RWPE2 (cell line): ENCODE measurements around the gene TMEM91.
A peak's percentile ranks its signal among the peaks of the same experiment; 100 is the strongest.
"Not testable (repeated sequence)": the region's sequence is repeated elsewhere in the genome, so short reads cannot be mapped to it uniquely, and the experiment has no call there.

Experiments used
- ATAC-seq: fragments of 200-7000 bp; cut with Tn5 transposase; 3 replicates; pipeline ENCODE4 v1.9.1; 2021; ENCODE audit warnings: low read depth
- DNase-seq: peaks from one replicate; pipeline ENCODE4 v3.0.0-alpha.2; 2020; ENCODE audit warnings: low spot score
- H3K27ac ChIP-seq: fragments of 450-650 bp; 2 replicates; pipeline ENCODE4 v1.5.1; 2017; ENCODE audit warnings: mild to moderate bottlenecking; ENCODE audit not compliant: poor library complexity, severe bottlenecking
- H3K27me3 ChIP-seq: fragments of 250-450 bp; sonication (Bioruptor Pico); 2 replicates; pipeline ENCODE4 v1.5.1; 2021; ENCODE audit warnings: mild to moderate bottlenecking, moderate library complexity; ENCODE audit not compliant: insufficient read depth, poor library complexity, severe bottlenecking
- H3K36me3 ChIP-seq: fragments of 250-450 bp; sonication (Bioruptor Pico); 2 replicates; pipeline ENCODE4 v1.5.1; 2020; ENCODE audit warnings: low read depth, mild to moderate bottlenecking, moderate library complexity
- H3K4me1 ChIP-seq: fragments of 250-450 bp; sonication (Bioruptor Pico); 2 replicates; pipeline ENCODE4 v1.5.1; 2021; ENCODE audit warnings: mild to moderate bottlenecking, moderate library complexity; ENCODE audit not compliant: insufficient read depth, poor library complexity, severe bottlenecking
- H3K4me3 ChIP-seq: fragments of 250-450 bp; sonication (Bioruptor Pico); 2 replicates; pipeline ENCODE4 v1.5.1; 2021; ENCODE audit warnings: mild to moderate bottlenecking, moderate library complexity; ENCODE audit not compliant: severe bottlenecking
- H3K9me3 ChIP-seq: fragments of 250-450 bp; sonication (Bioruptor Pico); 2 replicates; pipeline ENCODE4 v1.5.1; 2021; ENCODE audit warnings: mild to moderate bottlenecking, moderate library complexity; ENCODE audit not compliant: severe bottlenecking
- TF ChIP-seq, protein P1 (sequence below): fragments of 450-650 bp; IDR thresholded peaks from one replicate; pipeline ENCODE4 v1.5.1; 2017; ENCODE audit warnings: mild to moderate bottlenecking, moderate library complexity; ENCODE audit not compliant: poor library complexity, severe bottlenecking

Gene TMEM91

GRCh38 chr19:41334793-41335192 is 41.5 kb upstream of the TMEM91 start:
- no peak overlapping the region for H3K4me3 ChIP-seq
- DNase-seq (no peak), ATAC-seq (no peak)
- H3K27ac ChIP-seq = no peak overlapping the region
- H3K9me3 ChIP-seq = no peaks in the 10 kb centered on the region
- no peaks in the 10 kb centered on the region for H3K4me1 ChIP-seq
- peaks cover 78% of the 10 kb centered on the region for H3K36me3 ChIP-seq
- H3K27me3 ChIP-seq = no peaks in the 10 kb centered on the region
- TF ChIP-seq, protein P1, sequence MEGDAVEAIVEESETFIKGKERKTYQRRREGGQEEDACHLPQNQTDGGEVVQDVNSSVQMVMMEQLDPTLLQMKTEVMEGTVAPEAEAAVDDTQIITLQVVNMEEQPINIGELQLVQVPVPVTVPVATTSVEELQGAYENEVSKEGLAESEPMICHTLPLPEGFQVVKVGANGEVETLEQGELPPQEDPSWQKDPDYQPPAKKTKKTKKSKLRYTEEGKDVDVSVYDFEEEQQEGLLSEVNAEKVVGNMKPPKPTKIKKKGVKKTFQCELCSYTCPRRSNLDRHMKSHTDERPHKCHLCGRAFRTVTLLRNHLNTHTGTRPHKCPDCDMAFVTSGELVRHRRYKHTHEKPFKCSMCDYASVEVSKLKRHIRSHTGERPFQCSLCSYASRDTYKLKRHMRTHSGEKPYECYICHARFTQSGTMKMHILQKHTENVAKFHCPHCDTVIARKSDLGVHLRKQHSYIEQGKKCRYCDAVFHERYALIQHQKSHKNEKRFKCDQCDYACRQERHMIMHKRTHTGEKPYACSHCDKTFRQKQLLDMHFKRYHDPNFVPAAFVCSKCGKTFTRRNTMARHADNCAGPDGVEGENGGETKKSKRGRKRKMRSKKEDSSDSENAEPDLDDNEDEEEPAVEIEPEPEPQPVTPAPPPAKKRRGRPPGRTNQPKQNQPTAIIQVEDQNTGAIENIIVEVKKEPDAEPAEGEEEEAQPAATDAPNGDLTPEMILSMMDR = no peak

DNA sequence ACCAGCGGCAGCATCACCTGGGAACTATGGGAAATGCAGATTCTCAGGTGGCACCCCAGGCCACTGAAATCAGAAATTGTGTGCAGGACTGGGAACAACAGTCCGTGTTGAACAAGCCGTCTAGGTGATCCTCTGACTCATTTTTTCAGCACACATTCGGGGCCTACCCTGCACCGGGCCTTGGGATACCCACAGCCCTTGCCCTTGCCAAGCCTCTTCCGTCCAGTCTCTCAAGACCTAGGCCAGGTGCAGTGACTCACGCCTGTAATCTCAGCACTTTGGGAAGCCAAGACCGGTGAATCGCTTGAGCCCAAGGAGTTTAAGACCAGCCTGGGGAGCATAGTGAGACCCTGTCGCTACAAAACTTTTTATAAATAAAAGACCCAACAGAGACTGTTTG is 40.9 kb upstream of the TMEM91 start:
- no peaks in the 10 kb centered on the region for H3K4me1 ChIP-seq
- DNase-seq (no peak), ATAC-seq (no peak)
- TF ChIP-seq, protein P1 = no peak
- H3K36me3 ChIP-seq = peaks cover 80% of the 10 kb centered on the region
- H3K27me3 ChIP-seq = no peaks in the 10 kb centered on the region
- H3K4me3 ChIP-seq = no peak overlapping the region
- H3K9me3 ChIP-seq = no peaks in the 10 kb centered on the region
- no peak overlapping the region for H3K27ac ChIP-seq

- TF ChIP-seq, protein P1 = no peak
- ATAC-seq = 0 out of 3 replicates have a peak, but pooled peaks have one; percentile 38
- Histone ChIP-seq H3K9me3 (no peaks in the 10 kb centered on the region), H3K4me3 (no peak overlapping the region), H3K36me3 (peaks cover 79% of the 10 kb centered on the region), H3K4me1 (no peaks in the 10 kb centered on the region), H3K27ac (no peak overlapping the region), H3K27me3 (no peaks in the 10 kb centered on the region)
- DNase-seq = no peak
Observed at GRCh38 chr19:41339936-41340335, 36.4 kb upstream of the TMEM91 start.

GRCh38 chr19:41341669-41342490 is 34.5 kb upstream of the TMEM91 start:
- TF ChIP-seq, protein P1 = peak; percentile 30
- Histone ChIP-seq H3K4me1 (no peaks in the 10 kb centered on the region), H3K4me3 (no peak overlapping the region), H3K9me3 (no peaks in the 10 kb centered on the region), H3K27ac (no peak overlapping the region), H3K27me3 (no peaks in the 10 kb centered on the region), H3K36me3 (peaks cover 85% of the 10 kb centered on the region)
- DNase-seq (no peak), ATAC-seq (peak; percentile 64; the same call in 2 of the 3 replicates)

- no peak overlapping the region for H3K27ac ChIP-seq
- peaks cover 86% of the 10 kb centered on the region for H3K36me3 ChIP-seq
- DNase-seq (no peak), ATAC-seq (no peak)
- no peaks in the 10 kb centered on the region for H3K4me1 ChIP-seq
- no peak overlapping the region for H3K4me3 ChIP-seq
- TF ChIP-seq, protein P1 = no peak
- H3K27me3 ChIP-seq = no peaks in the 10 kb centered on the region
- H3K9me3 ChIP-seq = no peaks in the 10 kb centered on the region
Observed at GRCh38 chr19:41344162-41344561, 32.2 kb upstream of the TMEM91 start.

DNA sequence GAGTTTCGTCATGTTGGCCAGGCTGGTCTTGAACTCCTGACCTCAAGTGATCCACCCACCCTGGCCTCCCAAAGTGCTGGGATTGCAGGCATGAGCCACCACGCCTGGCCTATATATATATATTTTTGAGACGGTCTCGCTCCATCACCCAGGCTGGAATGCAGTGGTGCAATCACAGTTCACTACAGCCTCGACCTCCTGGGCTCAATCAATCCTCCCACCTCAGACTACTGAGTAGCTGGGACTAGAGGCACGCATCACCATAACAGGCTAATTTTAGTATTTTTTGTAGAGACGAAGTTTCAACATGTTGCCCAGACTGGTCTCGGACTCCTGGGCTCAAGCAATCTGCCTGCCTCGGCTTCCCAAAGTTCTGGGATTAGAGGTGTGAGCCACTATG is 29.4 kb upstream of the TMEM91 start:
- not testable (repeated sequence) for H3K4me3 ChIP-seq, H3K4me1 ChIP-seq, ATAC-seq, H3K27ac ChIP-seq, H3K27me3 ChIP-seq, DNase-seq, H3K9me3 ChIP-seq
- peaks cover 66% of the 10 kb centered on the region for H3K36me3 ChIP-seq
